Measurements from ENCODE around the gene BET1L.
"Not testable (repeated sequence)": the region's sequence is repeated elsewhere in the genome, so short reads cannot be mapped to it uniquely, and the experiment has no call there.

DNA sequence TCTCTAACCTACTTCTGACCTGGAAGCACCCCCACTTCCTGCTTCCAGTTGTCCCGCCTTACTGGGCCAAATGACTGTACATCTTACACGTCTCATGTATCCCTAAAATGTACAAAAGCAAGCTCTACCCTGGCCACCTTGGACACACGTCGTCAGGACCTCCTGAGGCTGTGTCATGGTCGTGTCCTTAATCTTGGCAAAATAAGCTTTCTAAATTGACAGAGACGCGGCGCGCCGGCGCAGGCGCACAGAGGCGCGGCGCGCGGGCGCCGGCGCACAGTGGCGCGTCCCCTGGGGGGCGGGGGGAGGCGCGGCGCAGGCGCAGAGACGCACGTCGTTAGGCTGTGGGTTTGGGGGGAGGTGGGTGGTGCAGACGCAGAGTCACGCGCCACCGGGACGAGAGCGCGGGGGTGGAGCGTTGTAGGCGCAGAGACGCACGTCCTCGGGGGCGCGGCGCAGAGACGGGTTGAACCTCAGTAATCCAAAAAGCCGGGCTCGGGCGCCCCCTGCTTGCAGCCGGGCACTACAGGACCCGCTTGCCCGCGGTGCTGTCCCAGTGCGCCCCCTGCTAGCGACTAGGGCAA lies 17.9 kb downstream of the BET1L start:
- not testable (repeated sequence) for TF ChIP-seq POLR2A (IDR thresholded peaks at IDR 0.05)
- TF ChIP-seq, protein P1, sequence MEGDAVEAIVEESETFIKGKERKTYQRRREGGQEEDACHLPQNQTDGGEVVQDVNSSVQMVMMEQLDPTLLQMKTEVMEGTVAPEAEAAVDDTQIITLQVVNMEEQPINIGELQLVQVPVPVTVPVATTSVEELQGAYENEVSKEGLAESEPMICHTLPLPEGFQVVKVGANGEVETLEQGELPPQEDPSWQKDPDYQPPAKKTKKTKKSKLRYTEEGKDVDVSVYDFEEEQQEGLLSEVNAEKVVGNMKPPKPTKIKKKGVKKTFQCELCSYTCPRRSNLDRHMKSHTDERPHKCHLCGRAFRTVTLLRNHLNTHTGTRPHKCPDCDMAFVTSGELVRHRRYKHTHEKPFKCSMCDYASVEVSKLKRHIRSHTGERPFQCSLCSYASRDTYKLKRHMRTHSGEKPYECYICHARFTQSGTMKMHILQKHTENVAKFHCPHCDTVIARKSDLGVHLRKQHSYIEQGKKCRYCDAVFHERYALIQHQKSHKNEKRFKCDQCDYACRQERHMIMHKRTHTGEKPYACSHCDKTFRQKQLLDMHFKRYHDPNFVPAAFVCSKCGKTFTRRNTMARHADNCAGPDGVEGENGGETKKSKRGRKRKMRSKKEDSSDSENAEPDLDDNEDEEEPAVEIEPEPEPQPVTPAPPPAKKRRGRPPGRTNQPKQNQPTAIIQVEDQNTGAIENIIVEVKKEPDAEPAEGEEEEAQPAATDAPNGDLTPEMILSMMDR (IDR thresholded peaks at IDR 0.05), result peak in 2 of 3 experiments; percentile 11 to 18
